Left lung (tissue), 10 donors: ENCODE measurements around the gene RBPMS2. TPM values are rescaled to one million over a fixed set of nuclear protein-coding genes. Genes with fewer than 3 reads are reported as not detected.

Experiments used
- ATAC-seq: fragments of 200-7000 bp; cut with Tn5 transposase; one replicate; pipeline ENCODE4 v1.9.1; 2020; ENCODE audit warnings: moderate library complexity
- DNase-seq, 4 donors: peaks; one replicate each; pipeline ENCODE4 v3.0.0-alpha.2; 2013 to 2020
- H3K27ac ChIP-seq, 2 donors: fragments of 200-600 bp; sonication (generic) in 1 of 2; one replicate each; pipeline versions ENCODE4 v1.5.0 to v1.8.0; 2020 to 2021
- H3K27me3 ChIP-seq, 2 donors: fragments of 200-600 bp; sonication (generic) in 1 of 2; one replicate each; pipeline versions ENCODE4 v1.5.0 to v1.8.0; 2020 to 2021
- H3K36me3 ChIP-seq, 2 donors: fragments of 200-600 bp; sonication (generic) in 1 of 2; one replicate each; pipeline versions ENCODE4 v1.5.0 to v1.8.0; 2020 to 2021
- H3K4me1 ChIP-seq, 2 donors: fragments of 200-600 bp; one replicate each; pipeline ENCODE4 v1.8.0; 2021
- H3K4me3 ChIP-seq, 2 donors: fragments of 200-600 bp; sonication (generic) in 1 of 2; one replicate each; pipeline versions ENCODE4 v1.5.0 to v1.8.0; 2020 to 2021; ENCODE audit warnings: mild to moderate bottlenecking in 1 of 2
- H3K9me3 ChIP-seq, 2 donors: fragments of 200-600 bp; sonication (generic) in 1 of 2; one replicate each; pipeline versions ENCODE4 v1.5.0 to v1.8.0; 2020 to 2021
- CTCF ChIP-seq, 2 donors: fragments of 200-600 bp; sonication (generic) in 1 of 2; IDR thresholded peaks; one replicate each; pipeline versions ENCODE4 v1.5.0 to v1.8.0; 2021; ENCODE audit warnings: antibody characterized with exemption in 2 of 2
- intact Hi-C, 2 donors: fragments of 100-400 bp; cut with DNase I; formaldehyde crosslinking; loops; one replicate each; pipeline versions ENCODE4 v1.11.2 to v1.14.2; 2022
- polyA plus RNA-seq, 6 donors: library from polyadenylated mRNA; unstranded; fragments of 120-200 nt; gene quantifications; one replicate each; pipeline ENCODE4 v1.2.1, GENCODE V29; 2013; ENCODE audit not compliant: insufficient read length in 6 of 6
- total RNA-seq, 2 donors: library from RNA; stranded (reverse); fragmentation: NEBNext Ultra II Directional; extraction: Animal tissue kit (Norgen Biotek cat#: 25700); gene quantifications; one replicate each; pipeline ENCODE4 v1.2.1, GENCODE V29; 2021
- donor health status: DM: no; HTN: yes; CAD: no.
- donor health status: DM: no; HTN: no; CAD: no.

Gene RBPMS2
- total and polyA plus RNA-seq, 8 donors: 3.7 to 12.7 (median 6.8) TPM

GRCh38 chr15:64763462-64763861, 11.9 kb downstream of the RBPMS2 start:
- no peak for TF ChIP-seq CTCF (IDR thresholded peaks at IDR 0.05)
- ATAC-seq: no peak
- intact Hi-C loops: no loop called here
- H3K4me1 ChIP-seq: no peaks in the 10 kb centered on the region
- H3K27ac ChIP-seq: no peak overlapping the region
- DNase-seq: no peak
- no peaks in the 10 kb centered on the region for H3K27me3 ChIP-seq
- no peaks in the 10 kb centered on the region for H3K9me3 ChIP-seq
- H3K4me3 ChIP-seq: no peak overlapping the region
- no peaks in the 10 kb centered on the region for H3K36me3 ChIP-seq

DNA sequence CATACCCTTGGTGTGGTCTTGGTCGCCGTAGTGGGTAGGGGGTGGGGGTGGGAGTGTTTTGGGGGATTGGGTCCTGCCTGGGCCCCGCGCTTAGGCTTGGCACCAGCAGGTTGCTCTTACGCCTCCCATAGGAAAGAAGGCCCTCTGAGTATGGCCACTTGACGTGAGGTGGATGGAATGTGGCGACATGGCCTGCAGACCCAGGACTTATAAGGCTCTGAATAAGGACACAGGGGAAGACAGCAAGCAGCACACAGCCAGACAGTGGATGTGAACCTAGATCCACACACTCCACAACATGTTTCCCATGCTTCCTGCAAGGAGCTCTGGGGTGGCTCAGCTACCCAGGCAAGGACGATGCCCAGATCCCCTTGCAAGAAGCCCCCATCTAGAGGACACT, 12.4 kb downstream of the RBPMS2 start:
- no peak overlapping the region for H3K27ac ChIP-seq
- intact Hi-C loops: no loop called here
- no peaks in the 10 kb centered on the region for H3K9me3 ChIP-seq
- no peak overlapping the region for H3K4me3 ChIP-seq
- H3K4me1 ChIP-seq: no peaks in the 10 kb centered on the region
- H3K27me3 ChIP-seq: no peaks in the 10 kb centered on the region
- no peaks in the 10 kb centered on the region for H3K36me3 ChIP-seq
- no peak for DNase-seq
- no peak for ATAC-seq
- no peak for TF ChIP-seq CTCF (IDR thresholded peaks at IDR 0.05)

- Histone ChIP-seq H3K9me3 (no peaks in the 10 kb centered on the region), H3K36me3 (no peaks in the 10 kb centered on the region), H3K27me3 (no peaks in the 10 kb centered on the region), H3K4me3 (no peak overlapping the region), H3K27ac (no peak overlapping the region), H3K4me1 (no peaks in the 10 kb centered on the region)
- TF ChIP-seq CTCF (IDR thresholded peaks at IDR 0.05): no peak
- DNase-seq (no peak), ATAC-seq (no peak)
- intact Hi-C loops: no loop called here
These were observed 12.8 kb downstream of the RBPMS2 start for GRCh38 chr15:64762546-64762945.

- no peaks in the 10 kb centered on the region for H3K4me1 ChIP-seq
- H3K27me3 ChIP-seq: no peaks in the 10 kb centered on the region
- DNase-seq (peak in 1 of 4 donors; percentile 21), ATAC-seq (no peak)
- no peaks in the 10 kb centered on the region for H3K36me3 ChIP-seq
- no peaks in the 10 kb centered on the region for H3K9me3 ChIP-seq
- no peak overlapping the region for H3K27ac ChIP-seq
- intact Hi-C loops: no loop called here
- no peak overlapping the region for H3K4me3 ChIP-seq
- no peak for TF ChIP-seq CTCF (IDR thresholded peaks at IDR 0.05)
These were observed 14.2 kb downstream of the RBPMS2 start for GRCh38 chr15:64761156-64761555.

DNA sequence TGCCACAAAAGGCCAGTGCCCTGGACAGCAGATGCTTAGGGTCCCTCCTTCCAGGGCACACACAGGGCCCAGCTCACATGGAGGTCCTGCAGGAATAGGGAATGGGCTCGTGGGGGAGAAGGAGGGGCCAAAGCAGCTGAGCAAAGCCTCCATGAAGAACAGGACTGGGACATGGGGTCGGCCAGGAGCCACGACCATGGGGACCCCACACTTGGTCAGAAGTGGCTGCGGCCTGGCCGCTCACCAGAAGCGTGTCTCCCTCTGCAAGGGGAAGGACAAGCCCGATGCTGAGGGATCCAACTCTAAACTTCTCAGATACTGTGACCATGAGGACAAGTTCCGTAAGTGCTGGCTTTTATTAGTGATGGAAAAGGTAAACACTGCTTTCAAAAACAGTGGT, 15.3 kb downstream of the RBPMS2 start:
- intact Hi-C loops: no loop called here
- Histone ChIP-seq H3K4me1 (no peaks in the 10 kb centered on the region), H3K9me3 (no peaks in the 10 kb centered on the region), H3K36me3 (no peaks in the 10 kb centered on the region), H3K4me3 (no peak overlapping the region), H3K27ac (no peak overlapping the region), H3K27me3 (no peaks in the 10 kb centered on the region)
- no peak for DNase-seq
- no peak for ATAC-seq
- no peak for TF ChIP-seq CTCF (IDR thresholded peaks at IDR 0.05)
